Motor neuron (in vitro differentiated cells): ENCODE results near the gene SLC25A15. TPM values are rescaled to one million over a fixed set of nuclear protein-coding genes. Genes with fewer than 3 reads are reported as not detected.
"Not testable (repeated sequence)": the region's sequence is repeated elsewhere in the genome, so short reads cannot be mapped to it uniquely, and the experiment has no call there.

Source experiments
- ATAC-seq, 8 experiments: fragments of 200-7000 bp; cut with Tn5 transposase; replicated peaks in 6 of 8; 2 replicates each; pipeline ENCODE4 v1.8.0; 2021; ENCODE audit warnings: mild to moderate bottlenecking in 8 of 8, moderate library complexity in 8 of 8
- H3K27ac ChIP-seq, 2 donors: fragments of 250-450 bp; sonication (Bioruptor Pico); 2 replicates each; pipeline ENCODE4 v1.9.0; 2021; ENCODE audit warnings: antibody characterized with exemption in 2 of 2, mild to moderate bottlenecking in 2 of 2, moderate library complexity in 1 of 2
- H3K4me1 ChIP-seq, 2 donors: fragments of 250-450 bp; sonication (Bioruptor Pico); replicated peaks in 1 of 2; 2 replicates each; pipeline ENCODE4 v1.6.1; 2021; ENCODE audit warnings: antibody characterized with exemption in 2 of 2, mild to moderate bottlenecking in 2 of 2, moderate library complexity in 1 of 2
- H3K4me3 ChIP-seq, 5 donors: fragments of 250-450 bp; sonication (Bioruptor Pico); 2 replicates each; pipeline ENCODE4 v1.9.0; 2021; ENCODE audit warnings: antibody characterized with exemption in 5 of 5, mild to moderate bottlenecking in 5 of 5, moderate library complexity in 4 of 5
- WGBS, 10 experiments: fragments of 450-650 bp; shearing (Covaris generic); methylation state at CpG; one replicate each; pipeline ENCODE4 v1.0.0; 2022; 5-methylcytosine and 5-hydroxymethylcytosine counted together
- in situ Hi-C, 9 experiments: fragments of 400-800 bp; cut with MboI; loops; one replicate each; pipeline ENCODE4 v1.15.0; 2021; ENCODE audit warnings: low sequenced_read_pairs in 9 of 9, low pct_unique_long_range_greater_than_20kb in 2 of 9; ENCODE audit not compliant: unreplicated experiment in 9 of 9
- total RNA-seq, 8 experiments: library from RNA; unstranded; fragments of 300-600 nt; gene quantifications; 2 replicates each; pipeline versions ENCODE4 v1.2.3 to v1.2.4, GENCODE V29; 2022

SLC25A15 gene
- total RNA-seq, 8 experiments from 2014 or later = 11.0 to 25.1 (median 15.7) TPM

GRCh38 chr13:40803316-40803715 is 13.9 kb downstream of the SLC25A15 start:
- Histone ChIP-seq H3K4me3 (no peak overlapping the region), H3K27ac (no peak overlapping the region), H3K4me1 (no peaks in the 10 kb centered on the region)
- WGBS, 10 experiments = 20 to 100% (median 79%) methylated on average over 1 to 3 of the region's 5 CpGs; no CpG with 5 or more reads in 4 of the 10 experiments
- no peak for ATAC-seq
- in situ Hi-C loops = no loop called here

GRCh38 chr13:40806241-40806640 is 16.8 kb downstream of the SLC25A15 start:
- no peak overlapping the region for H3K4me3 ChIP-seq
- in situ Hi-C loops = no loop called here
- no peak overlapping the region for H3K27ac ChIP-seq
- ATAC-seq = no peak
- H3K4me1 ChIP-seq = no peaks in the 10 kb centered on the region
- WGBS, 10 experiments = 83 to 100% methylated on average over 1 of the region's 1 CpG; no CpG with 5 or more reads in 8 of the 10 experiments

- in situ Hi-C loops = no loop called here
- no peaks in the 10 kb centered on the region for H3K4me1 ChIP-seq
- WGBS, 10 experiments = 76 to 100% (median 88%) methylated on average over 2 to 5 of the region's 5 CpGs; no CpG with 5 or more reads in 2 of the 10 experiments
- no peak for ATAC-seq
- no peak overlapping the region for H3K4me3 ChIP-seq
- H3K27ac ChIP-seq = no peak overlapping the region
Measured at GRCh38 chr13:40809471-40809870, 20.1 kb downstream of the SLC25A15 start.

- WGBS, 10 experiments = 78 to 100% (median 97%) methylated on average over 1 to 4 of the region's 4 CpGs
- H3K4me1 ChIP-seq = no peaks in the 10 kb centered on the region
- no peak for ATAC-seq
- no peak overlapping the region for H3K4me3 ChIP-seq
- H3K27ac ChIP-seq = no peak overlapping the region
- in situ Hi-C loops = no loop called here
Measured at GRCh38 chr13:40812102-40812501, 22.7 kb downstream of the SLC25A15 start.

- ATAC-seq = peak in 2 of 8 experiments; percentile 28 to 40
- in situ Hi-C loops = no loop called here
- WGBS, 10 experiments = 90 to 100% (median 100%) methylated on average over 1 to 2 of the region's 6 CpGs; no CpG with 5 or more reads in 5 of the 10 experiments
- H3K4me1 ChIP-seq = no peaks in the 10 kb centered on the region
- no peak overlapping the region for H3K4me3 ChIP-seq
- H3K27ac ChIP-seq = no peak overlapping the region
Measured at GRCh38 chr13:40812724-40813445, 23.5 kb downstream of the SLC25A15 start.

GRCh38 chr13:40813667-40814454 is 24.4 kb downstream of the SLC25A15 start:
- in situ Hi-C loops = no loop called here
- ATAC-seq = peak in 3 of 8 experiments; percentile 41 to 82 (median 73)
- WGBS, 10 experiments = 50 to 100% (median 70%) methylated on average over 1 to 6 of the region's 7 CpGs; no CpG with 5 or more reads in 4 of the 10 experiments
- Histone ChIP-seq H3K4me1 (no peaks in the 10 kb centered on the region), H3K27ac (no peak overlapping the region), H3K4me3 (no peak overlapping the region)

- H3K27ac ChIP-seq = no peak overlapping the region
- in situ Hi-C loops = no loop called here
- ATAC-seq = peak in 1 of 8 experiments; percentile 28
- WGBS, 10 experiments = 88 to 100% (median 100%) methylated on average over 1 to 2 of the region's 2 CpGs
- no peak overlapping the region for H3K4me3 ChIP-seq
- H3K4me1 ChIP-seq = no peaks in the 10 kb centered on the region
Measured at GRCh38 chr13:40814803-40815202, 25.4 kb downstream of the SLC25A15 start.

DNA sequence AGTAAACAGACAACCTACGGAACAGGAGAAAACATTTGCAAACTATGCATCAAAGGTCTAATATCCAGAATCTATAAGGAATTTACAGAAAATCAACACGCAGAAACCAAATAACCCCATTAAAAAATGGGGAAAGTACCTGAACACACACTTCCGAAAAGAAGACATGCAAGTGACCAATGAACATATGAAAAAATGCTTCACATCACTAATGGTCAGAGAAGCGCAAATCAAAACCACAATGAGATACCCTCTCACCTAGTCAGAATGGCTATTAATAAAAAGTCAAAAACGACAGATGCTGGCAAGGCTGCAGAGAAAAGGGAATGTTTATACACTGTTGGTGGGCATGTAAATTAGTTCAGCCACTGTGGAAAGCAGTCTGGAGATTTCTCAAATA is 29.5 kb downstream of the SLC25A15 start:
- ATAC-seq = no peak

GRCh38 chr13:40819797-40820315 is 30.4 kb downstream of the SLC25A15 start:
- in situ Hi-C loops = no loop called here
- no peak for ATAC-seq
- WGBS, 10 experiments = 0 to 100% (median 70%) methylated on average over 1 of the region's 1 CpG; no CpG with 5 or more reads in 2 of the 10 experiments

More for the DNA sequence above, 29.5 kb downstream of the SLC25A15 start:
- in situ Hi-C loops = no loop called here
- no peak overlapping the region for H3K4me3 ChIP-seq
- WGBS, 10 experiments = 68 to 100% (median 88%) methylated on average over 2 to 5 of the region's 5 CpGs; no CpG with 5 or more reads in 1 of the 10 experiments
- H3K27ac ChIP-seq = no peak overlapping the region
- no peaks in the 10 kb centered on the region for H3K4me1 ChIP-seq

GRCh38 chr13:40839725-40840124 is 50.3 kb downstream of the SLC25A15 start:
- H3K27ac ChIP-seq, H3K4me1 ChIP-seq, in situ Hi-C loops, ATAC-seq, H3K4me3 ChIP-seq: not testable (repeated sequence)
- 92 to 100% methylated on average over 1 to 2 of the region's 2 CpGs; no CpG with 5 or more reads in 8 of the 10 experiments for WGBS, 10 experiments

More at GRCh38 chr13:40819797-40820315, 30.4 kb downstream of the SLC25A15 start:
- Histone ChIP-seq H3K4me3 (no peak overlapping the region), H3K27ac (no peak overlapping the region), H3K4me1 (no peaks in the 10 kb centered on the region)

GRCh38 chr13:40840955-40841354 is 51.5 kb downstream of the SLC25A15 start:
- 64 to 100% (median 92%) methylated on average over 1 to 2 of the region's 2 CpGs; no CpG with 5 or more reads in 3 of the 10 experiments for WGBS, 10 experiments
- ATAC-seq, H3K4me3 ChIP-seq, H3K27ac ChIP-seq, H3K4me1 ChIP-seq, in situ Hi-C loops: not testable (repeated sequence)
